Chondrocyte (in vitro differentiated cells): ENCODE measurements around the gene TCEAL4. TPM values are rescaled to one million over a fixed set of nuclear protein-coding genes. Genes with fewer than 3 reads are reported as not detected.

Experiments used
- DNase-seq: peaks from one replicate; pipeline ENCODE4 v3.0.0; 2021; ENCODE audit warnings: mixed read lengths, low spot score
- H3K27ac Mint-ChIP-seq: one replicate; pipeline ENCODE4 v1.8.0; 2021; ENCODE audit warnings: mild to moderate bottlenecking, moderate library complexity, mixed read lengths; ENCODE audit not compliant: unreplicated experiment
- H3K27me3 Mint-ChIP-seq: 2 replicates; pipeline ENCODE4 v1.8.0; 2021; ENCODE audit warnings: low read depth, mixed read lengths
- H3K36me3 Mint-ChIP-seq: 2 replicates; pipeline ENCODE4 v1.8.0; 2021; ENCODE audit warnings: low read depth, mixed read lengths
- H3K4me1 Mint-ChIP-seq: 2 replicates; pipeline ENCODE4 v1.8.0; 2021; ENCODE audit warnings: low read depth, mild to moderate bottlenecking, mixed read lengths
- H3K4me3 Mint-ChIP-seq: one replicate; pipeline ENCODE4 v1.8.0; 2021; ENCODE audit warnings: mild to moderate bottlenecking, moderate library complexity, mixed read lengths; ENCODE audit not compliant: unreplicated experiment
- H3K9me3 Mint-ChIP-seq: 2 replicates; pipeline ENCODE4 v1.8.0; 2021; ENCODE audit warnings: low read depth, mixed read lengths
- total RNA-seq: library from RNA; stranded (reverse); gene quantifications from 3 replicates; pipeline ENCODE4 v1.2.1, GENCODE V29; 2021
- TF ChIP-seq, protein P1 (sequence below): fragments of 200-600 bp; sonication (generic); IDR thresholded peaks from 2 replicates; pipeline ENCODE4 v1.5.0; 2021; ENCODE audit warnings: antibody characterized with exemption, mild to moderate bottlenecking, moderate library complexity

Gene TCEAL4
- total RNA-seq, 1 donor from 2014 or later = 91.5 TPM

DNA sequence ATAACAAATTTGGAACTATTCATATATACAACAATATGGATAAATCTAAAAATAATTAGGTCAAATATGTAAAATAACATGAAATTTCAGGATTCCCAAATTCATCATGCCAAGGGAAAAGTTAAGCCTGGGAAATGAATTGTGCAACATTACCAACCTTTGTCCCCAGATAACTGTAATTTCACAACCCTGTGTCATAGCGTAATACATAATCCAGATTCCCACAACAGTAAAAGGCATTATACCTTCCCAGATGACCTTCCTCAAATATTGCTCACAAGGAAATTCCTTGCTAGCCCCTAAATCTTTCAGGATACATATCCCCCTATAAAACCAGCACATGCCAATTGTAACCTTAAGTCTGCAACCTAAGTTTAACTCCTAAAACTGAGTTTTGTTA is 33.1 kb upstream of the TCEAL4 start:
- H3K27ac Mint-ChIP-seq = no peak overlapping the region
- H3K4me1 Mint-ChIP-seq = peaks cover 4% of the 10 kb centered on the region
- H3K27me3 Mint-ChIP-seq = no peaks in the 10 kb centered on the region
- TF ChIP-seq, protein P1, sequence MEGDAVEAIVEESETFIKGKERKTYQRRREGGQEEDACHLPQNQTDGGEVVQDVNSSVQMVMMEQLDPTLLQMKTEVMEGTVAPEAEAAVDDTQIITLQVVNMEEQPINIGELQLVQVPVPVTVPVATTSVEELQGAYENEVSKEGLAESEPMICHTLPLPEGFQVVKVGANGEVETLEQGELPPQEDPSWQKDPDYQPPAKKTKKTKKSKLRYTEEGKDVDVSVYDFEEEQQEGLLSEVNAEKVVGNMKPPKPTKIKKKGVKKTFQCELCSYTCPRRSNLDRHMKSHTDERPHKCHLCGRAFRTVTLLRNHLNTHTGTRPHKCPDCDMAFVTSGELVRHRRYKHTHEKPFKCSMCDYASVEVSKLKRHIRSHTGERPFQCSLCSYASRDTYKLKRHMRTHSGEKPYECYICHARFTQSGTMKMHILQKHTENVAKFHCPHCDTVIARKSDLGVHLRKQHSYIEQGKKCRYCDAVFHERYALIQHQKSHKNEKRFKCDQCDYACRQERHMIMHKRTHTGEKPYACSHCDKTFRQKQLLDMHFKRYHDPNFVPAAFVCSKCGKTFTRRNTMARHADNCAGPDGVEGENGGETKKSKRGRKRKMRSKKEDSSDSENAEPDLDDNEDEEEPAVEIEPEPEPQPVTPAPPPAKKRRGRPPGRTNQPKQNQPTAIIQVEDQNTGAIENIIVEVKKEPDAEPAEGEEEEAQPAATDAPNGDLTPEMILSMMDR = no peak
- no peak overlapping the region for H3K4me3 Mint-ChIP-seq
- no peak for DNase-seq
- H3K9me3 Mint-ChIP-seq = peaks cover 6% of the 10 kb centered on the region
- H3K36me3 Mint-ChIP-seq = no peaks in the 10 kb centered on the region

DNA sequence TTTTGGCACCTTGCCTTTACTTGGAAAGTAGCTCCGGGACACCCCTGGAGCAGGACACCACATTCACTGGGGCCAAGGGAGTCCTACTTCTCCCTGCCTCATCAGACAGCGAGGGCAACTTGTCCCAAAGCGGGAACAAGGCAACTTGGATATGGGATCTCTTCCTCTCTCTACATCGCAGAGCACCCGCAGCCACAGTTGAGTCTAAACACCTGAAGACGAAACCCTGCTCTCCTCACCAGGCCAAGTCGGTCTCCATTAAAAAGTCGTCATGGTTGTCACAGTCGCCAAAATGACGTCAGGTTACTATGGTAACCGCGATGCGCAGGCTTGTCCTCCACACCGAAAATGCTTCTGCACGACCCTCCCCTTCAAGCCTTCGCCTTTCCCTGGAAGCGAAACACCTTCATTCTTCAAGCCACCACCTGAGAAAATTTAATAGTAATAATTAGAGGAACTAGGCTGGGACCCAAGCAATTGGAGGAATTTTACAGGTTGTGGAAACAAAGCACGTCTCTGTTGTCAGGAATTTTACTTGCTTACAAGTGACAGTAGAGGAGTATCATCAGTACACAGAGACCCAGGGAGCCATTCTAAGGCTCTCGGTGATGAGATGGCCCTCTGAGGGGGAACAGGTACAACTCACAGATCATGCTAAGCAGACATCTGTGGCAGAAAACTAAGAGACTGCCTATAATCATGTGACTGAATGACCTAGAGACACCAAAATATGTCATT is 30.5 kb upstream of the TCEAL4 start:
- TF ChIP-seq, protein P1 = no peak
- peaks cover 4% of the 10 kb centered on the region for H3K4me1 Mint-ChIP-seq
- H3K27ac Mint-ChIP-seq = peak overlapping the region; percentile 95
- H3K27me3 Mint-ChIP-seq = no peaks in the 10 kb centered on the region
- no peaks in the 10 kb centered on the region for H3K36me3 Mint-ChIP-seq
- DNase-seq = no peak
- H3K9me3 Mint-ChIP-seq = no peaks in the 10 kb centered on the region
- peak overlapping the region; percentile 85 for H3K4me3 Mint-ChIP-seq

DNA sequence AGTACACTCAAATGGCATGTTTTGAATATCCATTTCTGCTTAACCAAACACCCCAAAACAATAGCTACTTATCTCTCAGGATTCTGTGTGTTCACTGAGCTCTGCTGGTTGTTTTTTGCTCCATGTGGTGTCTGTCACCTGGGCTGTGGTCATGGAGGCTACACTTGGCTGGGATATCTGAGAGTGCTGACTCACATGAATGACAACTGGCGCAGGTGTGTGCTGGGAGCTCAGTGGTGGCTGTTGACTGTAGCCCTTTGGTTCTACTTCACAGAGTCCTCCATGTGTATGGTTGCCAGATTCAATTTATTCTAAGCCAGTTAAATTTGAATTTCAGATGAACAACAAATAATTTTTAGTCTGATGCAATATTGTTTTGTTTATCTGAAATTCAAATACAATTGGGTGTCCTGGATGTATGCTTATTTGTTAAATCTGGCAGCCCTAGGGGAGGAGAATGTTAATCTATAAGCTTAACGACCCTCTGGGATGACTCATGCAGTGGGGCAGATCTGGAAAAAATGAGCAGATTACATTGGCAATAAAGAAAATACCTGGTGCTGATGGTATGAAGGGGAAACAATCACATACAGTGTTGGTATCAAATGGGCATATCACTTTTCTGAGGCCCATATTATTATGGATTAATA is 28.2 kb upstream of the TCEAL4 start:
- Mint-ChIP-seq H3K27ac (no peak overlapping the region), H3K36me3 (no peaks in the 10 kb centered on the region), H3K4me1 (peaks cover 4% of the 10 kb centered on the region), H3K4me3 (no peak overlapping the region), H3K9me3 (no peaks in the 10 kb centered on the region), H3K27me3 (peaks cover 2% of the 10 kb centered on the region)
- no peak for DNase-seq
- TF ChIP-seq, protein P1 = no peak

DNA sequence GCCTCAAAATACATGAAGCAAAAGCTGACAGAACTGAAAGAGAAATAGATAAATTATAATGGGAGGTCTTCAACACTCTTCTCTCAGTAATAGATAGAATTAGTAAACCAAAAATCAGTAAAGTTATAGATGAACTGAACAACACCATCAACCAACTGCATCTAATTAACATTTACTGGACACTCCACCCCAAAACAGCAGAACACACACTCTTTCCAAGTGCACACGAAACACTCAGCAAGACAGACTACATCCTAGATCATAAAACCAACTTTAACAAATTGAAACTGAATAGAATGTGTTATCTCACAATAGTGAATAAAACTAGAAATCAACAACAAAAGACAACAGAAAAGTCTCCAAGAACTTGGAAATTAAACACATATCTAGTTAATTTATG is 25.1 kb upstream of the TCEAL4 start:
- Mint-ChIP-seq H3K36me3 (no peaks in the 10 kb centered on the region), H3K27ac (no peak overlapping the region), H3K4me3 (no peak overlapping the region), H3K9me3 (no peaks in the 10 kb centered on the region), H3K4me1 (no peaks in the 10 kb centered on the region), H3K27me3 (peaks cover 2% of the 10 kb centered on the region)
- no peak for DNase-seq
- TF ChIP-seq, protein P1 = no peak

DNA sequence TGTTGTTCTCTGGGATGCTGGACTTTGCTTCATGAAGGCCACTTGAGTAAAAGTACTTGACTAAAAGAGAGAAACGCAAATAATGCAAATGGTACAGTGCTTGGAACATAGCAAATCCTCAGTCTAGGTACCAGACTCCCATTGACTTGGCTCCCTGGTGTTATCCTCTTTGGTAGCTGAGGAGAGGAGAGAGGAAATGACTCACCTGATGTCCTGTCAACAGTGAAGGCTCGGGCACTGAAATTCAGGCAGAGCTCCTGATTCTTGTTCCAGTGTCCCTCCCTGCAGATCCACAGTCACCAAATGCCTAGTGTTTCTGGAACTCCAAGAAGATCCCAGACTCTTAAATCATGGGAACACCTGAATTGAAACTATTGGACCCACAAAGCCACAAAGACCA is 22.5 kb upstream of the TCEAL4 start:
- DNase-seq = no peak
- no peaks in the 10 kb centered on the region for H3K4me1 Mint-ChIP-seq
- H3K27ac Mint-ChIP-seq = no peak overlapping the region
- TF ChIP-seq, protein P1 = no peak
- H3K9me3 Mint-ChIP-seq = no peaks in the 10 kb centered on the region
- no peak overlapping the region for H3K4me3 Mint-ChIP-seq
- no peaks in the 10 kb centered on the region for H3K36me3 Mint-ChIP-seq
- H3K27me3 Mint-ChIP-seq = peaks cover 2% of the 10 kb centered on the region
